Ovary (tissue), 9 donors: ENCODE results near the gene ZNF519. TPM values are rescaled to one million over a fixed set of nuclear protein-coding genes. Genes with fewer than 3 reads are reported as not detected.

ENCODE experiments used
- DNase-seq, 5 donors: peaks; one replicate each; pipeline ENCODE4 v3.0.0-alpha.2; 2019 to 2020
- H3K27ac ChIP-seq, 2 donors: fragments of 200-600 bp; one replicate each; pipeline versions ENCODE4 v1.5.1 to v1.8.0; 2019 to 2022
- H3K27me3 ChIP-seq: fragments of 200-600 bp; one replicate; pipeline ENCODE4 v1.8.0; 2022
- H3K36me3 ChIP-seq: fragments of 200-600 bp; sonication (generic); one replicate; pipeline ENCODE4 v1.5.1; 2019
- H3K4me1 ChIP-seq: one replicate; pipeline ENCODE4 v1.8.1; 2013; ENCODE audit warnings: mild to moderate bottlenecking, moderate library complexity; ENCODE audit not compliant: insufficient read depth
- H3K4me3 ChIP-seq: fragments of 200-600 bp; sonication (generic); one replicate; pipeline ENCODE4 v1.5.1; 2017
- H3K9me3 ChIP-seq, 2 donors: fragments of 200-600 bp in 1 of 2; sonication (generic) in 1 of 2; one replicate each; pipeline versions ENCODE4 v1.5.1 to v1.8.1; 2013 to 2019; ENCODE audit warnings: mild to moderate bottlenecking in 1 of 2, moderate library complexity in 1 of 2
- EP300 ChIP-seq: sonication (generic); formaldehyde crosslinking; IDR thresholded peaks from one replicate; pipeline ENCODE4 v1.6.1; 2017; ENCODE audit warnings: antibody characterized with exemption
- POLR2A ChIP-seq: fragments of 450-650 bp; IDR thresholded peaks from one replicate; pipeline ENCODE4 v1.6.1; 2017; ENCODE audit warnings: antibody characterized with exemption, mild to moderate bottlenecking, moderate library complexity
- WGBS, 3 donors: extraction: QIAGEN DNeasy Blood & Tissue Kit in 1 of 3; methylation state at CpG; one replicate each; pipeline versions ENCODE4 v1.1.5 to v1.1.7; 2013 to 2017; 5-methylcytosine and 5-hydroxymethylcytosine counted together
- intact Hi-C, 4 donors: fragments of 100-400 bp; cut with DNase I; formaldehyde crosslinking; loops; one replicate each; pipeline versions ENCODE4 v1.11.0 to v1.15.1; 2022 to 2023
- polyA plus RNA-seq, 2 donors: library from polyadenylated mRNA; stranded (reverse); fragments of 200-250 nt in 1 of 2; fragments of 350-450 nt in 1 of 2; fragmentation: Illumina TruSeq in 1 of 2; extraction: RNeasy Lipid Tissue Mini Kit (QIAGEN cat#74804) in 1 of 2; gene quantifications; one replicate each; pipeline ENCODE4 v1.2.3, GENCODE V29; 2013 to 2014
- total RNA-seq, 7 donors: library from RNA; depleted of rRNA in 2 of 7; stranded (reverse); fragments of >200 nt in 2 of 7; fragmentation: NEBNext Ultra II Directional in 3 of 7; extraction: Animal tissue kit (Norgen Biotek cat#: 25700) in 3 of 7; gene quantifications; one replicate each; pipeline versions ENCODE4 v1.1.0 to v1.2.4, GENCODE V29; 2016 to 2023
- TF ChIP-seq, protein P1 (sequence below), 3 donors: fragments of 450-650 bp in 2 of 3; fragments of 200-600 bp in 1 of 3; IDR thresholded peaks; one replicate each; pipeline versions ENCODE4 v1.5.1 to v1.8.0; 2016 to 2022; ENCODE audit warnings: antibody characterized with exemption in 3 of 3, mild to moderate bottlenecking in 1 of 3
- donor health status: DM: no; HTN: no; CAD: no; lungs with moderate emphysema.
- donor health status: DM: no; HTN: no; CAD: no.
- donor health status: Bipolar disorder and iron deficiency.
- donor health status: DM: yes; HTN: yes; CAD: no.
- donor health status: DM: no; HTN: no; CAD: no.
- donor health status: DM: yes; HTN: yes; CAD: no.

ZNF519 gene
- total and polyA plus RNA-seq, 9 donors = 5.1 to 13.1 (median 8.9) TPM

DNA sequence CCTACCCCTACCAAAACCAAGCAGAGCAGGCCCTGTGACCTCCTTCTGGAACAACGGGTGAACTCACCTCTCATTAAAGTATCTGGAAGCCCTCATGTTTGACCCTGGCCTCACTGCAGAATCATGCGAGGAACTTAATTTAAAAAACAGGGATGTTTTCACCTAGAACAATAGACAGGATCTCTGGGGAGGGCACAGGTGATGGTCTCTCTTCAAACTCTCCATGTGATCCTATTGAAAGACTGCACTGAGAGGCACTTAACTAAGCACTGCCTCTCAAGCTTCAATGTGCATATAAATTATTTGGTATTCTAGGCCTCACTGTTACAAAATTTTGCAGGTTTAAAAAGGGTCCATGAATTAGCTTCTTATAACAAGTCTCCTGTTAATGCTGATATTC lies 7.5 kb downstream of the ZNF519 start:
- Histone ChIP-seq H3K36me3 (no peaks in the 10 kb centered on the region), H3K4me1 (no peaks in the 10 kb centered on the region), H3K9me3 (no peaks in the 10 kb centered on the region), H3K27ac (no peak overlapping the region), H3K4me3 (no peak overlapping the region), H3K27me3 (no peaks in the 10 kb centered on the region)
- TF ChIP-seq, protein P1, sequence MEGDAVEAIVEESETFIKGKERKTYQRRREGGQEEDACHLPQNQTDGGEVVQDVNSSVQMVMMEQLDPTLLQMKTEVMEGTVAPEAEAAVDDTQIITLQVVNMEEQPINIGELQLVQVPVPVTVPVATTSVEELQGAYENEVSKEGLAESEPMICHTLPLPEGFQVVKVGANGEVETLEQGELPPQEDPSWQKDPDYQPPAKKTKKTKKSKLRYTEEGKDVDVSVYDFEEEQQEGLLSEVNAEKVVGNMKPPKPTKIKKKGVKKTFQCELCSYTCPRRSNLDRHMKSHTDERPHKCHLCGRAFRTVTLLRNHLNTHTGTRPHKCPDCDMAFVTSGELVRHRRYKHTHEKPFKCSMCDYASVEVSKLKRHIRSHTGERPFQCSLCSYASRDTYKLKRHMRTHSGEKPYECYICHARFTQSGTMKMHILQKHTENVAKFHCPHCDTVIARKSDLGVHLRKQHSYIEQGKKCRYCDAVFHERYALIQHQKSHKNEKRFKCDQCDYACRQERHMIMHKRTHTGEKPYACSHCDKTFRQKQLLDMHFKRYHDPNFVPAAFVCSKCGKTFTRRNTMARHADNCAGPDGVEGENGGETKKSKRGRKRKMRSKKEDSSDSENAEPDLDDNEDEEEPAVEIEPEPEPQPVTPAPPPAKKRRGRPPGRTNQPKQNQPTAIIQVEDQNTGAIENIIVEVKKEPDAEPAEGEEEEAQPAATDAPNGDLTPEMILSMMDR (IDR thresholded peaks at IDR 0.05) = no peak
- no peak for TF ChIP-seq POLR2A
- TF ChIP-seq EP300 = no peak
- DNase-seq = no peak
- intact Hi-C loops = no loop called here
- WGBS, 3 donors = 42 to 47% (median 43%) methylated on average over 2 of the region's 2 CpGs

DNA sequence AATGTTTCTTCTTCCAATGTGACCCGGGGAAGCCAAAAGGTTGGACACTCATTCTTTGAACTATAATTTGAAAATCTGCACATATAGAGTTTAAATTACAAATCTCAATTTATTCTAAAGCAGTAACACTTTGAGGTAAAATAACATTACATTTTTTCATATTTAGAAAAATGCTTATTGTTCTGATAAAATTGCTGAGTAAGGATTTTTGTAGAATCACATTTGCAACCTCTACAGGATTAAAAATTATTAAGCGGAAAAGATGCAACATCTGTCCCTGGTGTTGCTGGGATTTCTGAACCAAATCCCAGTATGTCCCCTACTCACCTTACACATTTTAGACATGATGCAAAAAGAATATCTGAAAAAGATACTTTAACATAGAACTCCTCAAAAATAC lies 10.1 kb downstream of the ZNF519 start:
- Histone ChIP-seq H3K27me3 (no peaks in the 10 kb centered on the region), H3K27ac (no peak overlapping the region), H3K9me3 (no peaks in the 10 kb centered on the region), H3K4me3 (no peak overlapping the region), H3K36me3 (no peaks in the 10 kb centered on the region), H3K4me1 (no peaks in the 10 kb centered on the region)
- TF ChIP-seq, protein P1 (IDR thresholded peaks at IDR 0.05) = no peak
- no peak for TF ChIP-seq POLR2A
- TF ChIP-seq EP300 = no peak
- 95 to 99% (median 99%) methylated on average over 2 of the region's 2 CpGs for WGBS, 3 donors
- DNase-seq = no peak
- intact Hi-C loops = no loop called here

DNA sequence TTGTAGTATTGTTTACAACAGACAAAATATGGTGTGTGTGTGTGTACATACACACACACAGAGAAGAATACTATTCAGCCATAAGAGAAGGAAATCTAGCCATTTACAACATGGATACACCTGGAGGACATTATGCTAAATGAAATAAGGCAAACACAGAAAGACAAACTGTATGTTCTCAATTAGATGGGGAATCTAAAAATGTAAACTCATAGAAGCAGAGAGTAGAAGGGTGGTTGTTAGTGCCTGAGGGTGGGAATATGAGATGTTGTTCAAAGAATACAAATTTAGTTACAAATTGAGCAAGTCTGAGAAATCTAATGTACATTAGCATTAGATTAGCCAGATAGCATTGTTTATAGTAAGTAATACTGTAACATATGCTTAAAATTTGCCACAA lies 11.3 kb downstream of the ZNF519 start:
- H3K9me3 ChIP-seq = no peaks in the 10 kb centered on the region
- H3K27ac ChIP-seq = no peak overlapping the region
- no peak overlapping the region for H3K4me3 ChIP-seq
- TF ChIP-seq EP300 (no peak), POLR2A (no peak)
- TF ChIP-seq, protein P1 (IDR thresholded peaks at IDR 0.05) = no peak
- no peak for DNase-seq
- H3K36me3 ChIP-seq = no peaks in the 10 kb centered on the region
- H3K27me3 ChIP-seq = no peaks in the 10 kb centered on the region
- intact Hi-C loops = no loop called here
- H3K4me1 ChIP-seq = no peaks in the 10 kb centered on the region

DNA sequence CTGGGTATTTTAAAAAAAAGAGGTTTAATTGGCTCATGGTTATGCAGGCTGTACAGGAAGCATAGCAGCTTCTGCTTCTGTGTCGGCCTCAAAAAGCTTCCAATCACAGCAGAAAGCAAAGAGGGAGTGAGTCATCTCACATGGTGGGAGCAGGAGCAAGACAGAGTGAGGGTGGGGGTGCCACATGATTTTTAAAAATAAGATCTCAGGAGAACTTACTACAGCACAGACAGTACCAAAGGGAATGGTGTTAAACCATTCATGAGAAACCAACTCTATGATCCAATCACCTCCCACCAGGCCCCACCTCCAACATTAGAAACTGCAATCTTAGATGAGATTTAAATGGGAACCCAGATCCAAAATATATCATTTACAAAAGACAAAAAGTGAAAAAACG lies 14.6 kb downstream of the ZNF519 start:
- DNase-seq = no peak
- Histone ChIP-seq H3K4me1 (no peaks in the 10 kb centered on the region), H3K27ac (no peak overlapping the region), H3K4me3 (no peak overlapping the region), H3K9me3 (no peaks in the 10 kb centered on the region), H3K27me3 (no peaks in the 10 kb centered on the region), H3K36me3 (no peaks in the 10 kb centered on the region)
- intact Hi-C loops = no loop called here
- TF ChIP-seq POLR2A = no peak
- TF ChIP-seq, protein P1 (IDR thresholded peaks at IDR 0.05) = no peak
- no peak for TF ChIP-seq EP300
- WGBS, 3 donors = 88 to 96% (median 90%) methylated on average over 2 of the region's 2 CpGs

DNA sequence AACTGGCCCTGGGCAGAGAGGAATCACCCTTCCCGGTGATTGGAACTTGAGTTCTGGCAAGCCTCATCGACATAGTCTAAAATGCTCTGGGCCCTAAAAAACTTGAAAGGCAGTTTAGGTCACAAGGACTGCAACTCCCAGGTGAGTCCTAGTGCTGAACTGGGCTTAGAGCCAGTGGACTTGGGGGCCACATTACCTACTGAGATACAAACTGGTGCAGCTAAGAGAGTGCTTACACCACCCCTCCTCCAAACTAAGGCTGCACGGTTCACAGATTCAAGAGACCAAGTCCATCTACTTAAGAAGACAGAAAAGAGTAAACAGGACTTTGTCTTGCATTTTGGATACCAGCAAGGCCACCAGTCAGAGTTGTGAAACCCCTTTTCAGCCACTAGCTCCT lies 25.3 kb downstream of the ZNF519 start:
- WGBS, 3 donors = 97 to 98% (median 98%) methylated on average over 3 of the region's 3 CpGs
- Histone ChIP-seq H3K36me3 (no peaks in the 10 kb centered on the region), H3K4me3 (no peak overlapping the region), H3K27me3 (no peaks in the 10 kb centered on the region), H3K4me1 (no peaks in the 10 kb centered on the region), H3K27ac (no peak overlapping the region), H3K9me3 (no peaks in the 10 kb centered on the region)
- TF ChIP-seq, protein P1 (IDR thresholded peaks at IDR 0.05) = no peak
- TF ChIP-seq POLR2A (no peak), EP300 (no peak)
- intact Hi-C loops = no loop called here
- no peak for DNase-seq
